ENCODE measurements around the gene AMDHD1. TPM values are rescaled to one million over a fixed set of nuclear protein-coding genes. Genes with fewer than 3 reads are reported as not detected.
A peak's percentile ranks its signal among the peaks of the same experiment; 100 is the strongest.

The AMDHD1 gene
- total RNA-seq, 2 donors from 2014 or later, result 0.63 to 1.3 TPM

DNA sequence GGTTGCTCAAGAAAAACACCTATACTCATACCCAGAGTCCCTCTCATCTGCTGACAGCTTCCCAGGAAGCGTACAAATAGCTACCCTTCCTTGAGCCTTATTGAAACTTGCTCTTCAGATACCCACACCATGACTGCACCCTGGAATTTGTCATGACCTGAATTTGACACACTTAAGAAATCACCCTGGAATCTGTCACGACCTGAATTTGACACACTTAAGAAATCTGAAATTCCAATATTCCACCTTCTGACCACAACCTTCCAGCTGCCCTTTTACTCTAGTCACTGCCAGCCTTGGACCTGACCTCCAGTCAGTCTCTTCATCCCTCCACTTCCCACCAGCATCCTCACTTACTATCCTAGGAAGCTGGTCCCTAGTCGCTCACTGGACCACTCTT is 54.1 kb downstream of the AMDHD1 start:
- no peaks in the 10 kb centered on the region for H3K4me1 ChIP-seq
- no peak for DNase-seq (ENCODE audit: low spot score)
- H3K9me3 ChIP-seq, result no peaks in the 10 kb centered on the region
- no peaks in the 10 kb centered on the region for H3K36me3 ChIP-seq
- H3K4me3 ChIP-seq, result no peak overlapping the region
- no peaks in the 10 kb centered on the region for H3K27me3 ChIP-seq
- TF ChIP-seq, protein P1, sequence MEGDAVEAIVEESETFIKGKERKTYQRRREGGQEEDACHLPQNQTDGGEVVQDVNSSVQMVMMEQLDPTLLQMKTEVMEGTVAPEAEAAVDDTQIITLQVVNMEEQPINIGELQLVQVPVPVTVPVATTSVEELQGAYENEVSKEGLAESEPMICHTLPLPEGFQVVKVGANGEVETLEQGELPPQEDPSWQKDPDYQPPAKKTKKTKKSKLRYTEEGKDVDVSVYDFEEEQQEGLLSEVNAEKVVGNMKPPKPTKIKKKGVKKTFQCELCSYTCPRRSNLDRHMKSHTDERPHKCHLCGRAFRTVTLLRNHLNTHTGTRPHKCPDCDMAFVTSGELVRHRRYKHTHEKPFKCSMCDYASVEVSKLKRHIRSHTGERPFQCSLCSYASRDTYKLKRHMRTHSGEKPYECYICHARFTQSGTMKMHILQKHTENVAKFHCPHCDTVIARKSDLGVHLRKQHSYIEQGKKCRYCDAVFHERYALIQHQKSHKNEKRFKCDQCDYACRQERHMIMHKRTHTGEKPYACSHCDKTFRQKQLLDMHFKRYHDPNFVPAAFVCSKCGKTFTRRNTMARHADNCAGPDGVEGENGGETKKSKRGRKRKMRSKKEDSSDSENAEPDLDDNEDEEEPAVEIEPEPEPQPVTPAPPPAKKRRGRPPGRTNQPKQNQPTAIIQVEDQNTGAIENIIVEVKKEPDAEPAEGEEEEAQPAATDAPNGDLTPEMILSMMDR (IDR thresholded peaks at IDR 0.05), result no peak
- H3K27ac ChIP-seq, result no peak overlapping the region

DNA sequence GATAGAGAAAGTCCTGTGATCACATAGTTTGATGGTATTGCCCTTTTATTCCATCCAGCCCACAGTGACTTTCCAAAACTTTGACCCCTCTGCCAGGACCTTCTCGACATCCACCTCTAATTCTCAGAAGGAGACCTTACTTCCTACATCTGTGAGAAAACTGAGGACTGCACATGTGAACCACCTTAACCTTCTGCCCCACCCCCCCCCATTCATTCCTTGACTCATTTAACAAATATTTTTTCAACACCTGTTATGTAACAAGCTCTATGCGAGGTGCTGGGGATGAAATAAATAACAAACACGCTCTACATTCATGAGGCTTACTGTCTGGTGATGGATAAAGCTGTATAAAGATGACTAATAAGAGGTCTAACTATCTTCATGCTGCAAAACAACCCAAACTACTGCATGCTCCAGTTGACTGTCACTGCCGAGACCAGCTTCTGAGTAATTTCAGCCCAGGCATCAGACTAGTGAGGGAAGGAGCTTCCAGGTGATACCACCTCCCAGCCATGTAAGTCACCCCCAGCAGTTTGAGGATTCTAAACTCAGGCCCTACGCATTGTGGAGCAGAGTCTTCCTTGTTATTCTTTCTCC is 54.9 kb downstream of the AMDHD1 start:
- Histone ChIP-seq H3K9me3 (no peaks in the 10 kb centered on the region), H3K27ac (no peak overlapping the region), H3K36me3 (peaks cover 7% of the 10 kb centered on the region), H3K4me3 (no peak overlapping the region), H3K27me3 (no peaks in the 10 kb centered on the region), H3K4me1 (no peaks in the 10 kb centered on the region)
- DNase-seq (ENCODE audit: low spot score), result no peak
- TF ChIP-seq, protein P1 (IDR thresholded peaks at IDR 0.05), result no peak

DNA sequence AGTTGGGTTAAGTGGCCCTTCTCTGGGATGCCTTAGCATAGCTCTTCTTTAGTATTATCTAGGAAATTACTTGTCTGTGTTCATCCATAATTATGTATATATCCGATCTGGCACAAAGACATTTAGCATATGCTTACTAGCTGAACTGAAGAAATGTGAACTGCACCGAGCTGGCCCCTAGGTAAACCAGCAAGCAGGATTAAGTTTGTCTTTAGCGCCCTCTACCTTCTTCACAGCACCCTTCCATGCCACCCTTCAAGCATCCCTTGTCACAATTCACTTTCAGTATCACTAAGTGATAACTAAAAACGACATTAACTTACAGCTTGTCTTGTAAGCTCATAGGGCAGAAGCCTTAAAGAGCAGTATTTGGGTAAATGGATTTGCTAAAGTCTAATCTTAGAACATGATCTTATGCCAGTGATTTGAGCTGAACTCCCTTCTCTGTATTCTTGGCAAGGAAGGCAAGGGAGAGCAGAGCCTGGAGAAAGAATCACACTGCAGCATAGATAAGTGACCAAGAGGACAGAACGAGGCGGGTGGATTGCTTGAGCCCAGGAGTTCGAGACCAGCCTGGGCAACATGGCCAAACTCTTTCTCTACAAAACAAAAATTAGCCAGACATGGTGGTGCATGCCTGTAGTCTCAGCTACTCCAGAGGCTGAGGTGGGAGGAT is 55.6 kb downstream of the AMDHD1 start:
- no peak for DNase-seq (ENCODE audit: low spot score)
- H3K9me3 ChIP-seq, result no peaks in the 10 kb centered on the region
- H3K27me3 ChIP-seq, result no peaks in the 10 kb centered on the region
- no peaks in the 10 kb centered on the region for H3K4me1 ChIP-seq
- H3K36me3 ChIP-seq, result peaks cover 11% of the 10 kb centered on the region
- no peak overlapping the region for H3K27ac ChIP-seq
- no peak overlapping the region for H3K4me3 ChIP-seq
- TF ChIP-seq, protein P1 (IDR thresholded peaks at IDR 0.05), result peak; percentile 41 to 77

DNA sequence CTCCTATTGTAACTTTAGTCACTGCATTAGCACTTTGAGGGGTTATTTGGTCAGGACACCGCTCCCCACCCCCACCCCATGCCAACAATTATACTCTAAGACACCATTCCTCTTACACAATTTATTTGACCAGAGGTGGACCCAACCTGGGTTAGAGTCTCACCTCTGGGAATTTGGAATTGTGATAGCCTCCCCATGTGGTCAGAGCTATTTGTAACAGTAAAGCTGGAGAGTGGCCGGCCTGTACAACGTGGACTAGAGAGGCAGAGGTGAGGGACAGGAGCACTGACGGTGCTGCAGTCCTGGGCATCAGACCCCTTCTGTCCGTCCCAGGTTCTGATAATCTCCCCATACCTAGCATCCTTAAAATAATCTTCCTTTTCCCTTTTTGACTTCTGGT is 56.4 kb downstream of the AMDHD1 start:
- H3K36me3 ChIP-seq, result peaks cover 18% of the 10 kb centered on the region

DNA sequence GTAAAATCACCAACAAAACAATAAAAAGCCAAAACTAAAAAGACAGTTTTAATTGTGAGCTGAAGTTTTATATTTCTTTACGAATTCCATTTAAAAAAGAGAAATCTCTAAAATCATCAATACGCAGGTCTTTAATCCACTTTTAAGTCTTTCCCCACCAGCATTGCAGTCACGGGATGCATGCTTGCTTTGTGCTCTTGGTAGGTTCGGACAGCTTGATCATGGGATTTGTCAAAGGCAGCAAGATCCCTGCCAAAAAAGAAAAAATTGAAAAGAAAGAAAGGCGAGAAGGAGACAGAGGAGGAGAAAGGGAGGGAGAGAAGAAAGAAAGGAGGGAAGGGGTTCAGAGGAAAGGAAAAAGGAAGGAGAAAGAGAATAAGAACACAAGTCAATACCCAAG is 57.7 kb downstream of the AMDHD1 start:
- no peak overlapping the region for H3K27ac ChIP-seq
- no peak for DNase-seq (ENCODE audit: low spot score)
- TF ChIP-seq, protein P1 (IDR thresholded peaks at IDR 0.05), result no peak
- no peaks in the 10 kb centered on the region for H3K4me1 ChIP-seq
- peaks cover 32% of the 10 kb centered on the region for H3K36me3 ChIP-seq
- no peaks in the 10 kb centered on the region for H3K9me3 ChIP-seq
- no peak overlapping the region for H3K4me3 ChIP-seq
- no peaks in the 10 kb centered on the region for H3K27me3 ChIP-seq

More for the DNA sequence above, 56.4 kb downstream of the AMDHD1 start:
- Histone ChIP-seq H3K4me1 (no peaks in the 10 kb centered on the region), H3K4me3 (no peak overlapping the region), H3K27me3 (no peaks in the 10 kb centered on the region), H3K9me3 (no peaks in the 10 kb centered on the region), H3K27ac (no peak overlapping the region)
- TF ChIP-seq, protein P1 (IDR thresholded peaks at IDR 0.05), result no peak
- no peak for DNase-seq (ENCODE audit: low spot score)

Measured in right atrium auricular region (tissue), 2 donors.